ENCODE results near the gene TRIM50.

DNA sequence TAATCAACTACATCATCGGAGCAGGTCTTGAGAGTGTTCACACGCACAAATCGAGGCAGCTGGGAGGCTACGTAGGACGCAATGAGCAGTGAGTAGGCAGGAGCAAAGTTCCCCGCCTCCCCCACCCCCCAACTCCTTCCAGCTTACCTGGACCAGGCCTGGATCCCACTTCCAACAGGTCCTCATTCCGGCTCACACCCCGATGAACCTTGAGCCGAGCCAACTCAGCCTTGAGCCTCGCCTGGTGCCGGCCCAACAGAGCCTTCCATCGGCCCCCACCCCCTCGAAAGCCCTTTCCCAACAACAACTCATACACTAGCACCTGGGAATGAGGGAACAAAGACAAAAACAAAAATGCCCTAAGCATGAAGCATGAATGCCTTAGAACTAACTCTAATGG is 20.4 kb downstream of the TRIM50 start:
- TF ChIP-seq EZH2 (IDR thresholded peaks at IDR 0.05; ENCODE audit: borderline replicate concordance, low read depth, low read length, severe bottlenecking): no peak
- TF ChIP-seq, protein P1, sequence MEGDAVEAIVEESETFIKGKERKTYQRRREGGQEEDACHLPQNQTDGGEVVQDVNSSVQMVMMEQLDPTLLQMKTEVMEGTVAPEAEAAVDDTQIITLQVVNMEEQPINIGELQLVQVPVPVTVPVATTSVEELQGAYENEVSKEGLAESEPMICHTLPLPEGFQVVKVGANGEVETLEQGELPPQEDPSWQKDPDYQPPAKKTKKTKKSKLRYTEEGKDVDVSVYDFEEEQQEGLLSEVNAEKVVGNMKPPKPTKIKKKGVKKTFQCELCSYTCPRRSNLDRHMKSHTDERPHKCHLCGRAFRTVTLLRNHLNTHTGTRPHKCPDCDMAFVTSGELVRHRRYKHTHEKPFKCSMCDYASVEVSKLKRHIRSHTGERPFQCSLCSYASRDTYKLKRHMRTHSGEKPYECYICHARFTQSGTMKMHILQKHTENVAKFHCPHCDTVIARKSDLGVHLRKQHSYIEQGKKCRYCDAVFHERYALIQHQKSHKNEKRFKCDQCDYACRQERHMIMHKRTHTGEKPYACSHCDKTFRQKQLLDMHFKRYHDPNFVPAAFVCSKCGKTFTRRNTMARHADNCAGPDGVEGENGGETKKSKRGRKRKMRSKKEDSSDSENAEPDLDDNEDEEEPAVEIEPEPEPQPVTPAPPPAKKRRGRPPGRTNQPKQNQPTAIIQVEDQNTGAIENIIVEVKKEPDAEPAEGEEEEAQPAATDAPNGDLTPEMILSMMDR (IDR thresholded peaks at IDR 0.05; ENCODE audit: borderline replicate concordance, extremely low read depth, low read length, poor library complexity, severe bottlenecking): no peak

Measured in DND-41 (cell line).